GM12892 (cell line): ENCODE measurements around the gene WDFY4.

ENCODE experiments used
- POLR2A ChIP-seq: IDR thresholded peaks from 2 replicates; pipeline ENCODE4 v1.6.1; 2011; ENCODE audit warnings: low read depth, low read length, control low read depth
- POLR2AphosphoS5 ChIP-seq: IDR thresholded peaks from 2 replicates; pipeline ENCODE4 v1.6.1; 2011; ENCODE audit warnings: low read depth, low read length, control low read depth
- TAF1 ChIP-seq: IDR thresholded peaks from 2 replicates; pipeline ENCODE4 v1.6.1; 2011; ENCODE audit warnings: low read depth, mild to moderate bottlenecking, control low read depth, low read length, borderline replicate concordance

- TF ChIP-seq POLR2AphosphoS5 = no peak
- no peak for TF ChIP-seq POLR2A
- TF ChIP-seq TAF1 = no peak
These were observed 216.6 kb downstream of the WDFY4 start for GRCh38 chr10:48901319-48901718.
